NCI-H146 treated with DMSO at 0.1 percent for 48 hours (cell line): ENCODE measurements around the gene RGS11.
"Not testable (repeated sequence)": the region's sequence is repeated elsewhere in the genome, so short reads cannot be mapped to it uniquely, and the experiment has no call there.

Experiments
- DNase-seq: peaks from one replicate; lab custom pipeline; 2025; ENCODE audit not compliant: unreplicated experiment; lab: John Stamatoyannopoulos, UW

The RGS11 gene

DNA sequence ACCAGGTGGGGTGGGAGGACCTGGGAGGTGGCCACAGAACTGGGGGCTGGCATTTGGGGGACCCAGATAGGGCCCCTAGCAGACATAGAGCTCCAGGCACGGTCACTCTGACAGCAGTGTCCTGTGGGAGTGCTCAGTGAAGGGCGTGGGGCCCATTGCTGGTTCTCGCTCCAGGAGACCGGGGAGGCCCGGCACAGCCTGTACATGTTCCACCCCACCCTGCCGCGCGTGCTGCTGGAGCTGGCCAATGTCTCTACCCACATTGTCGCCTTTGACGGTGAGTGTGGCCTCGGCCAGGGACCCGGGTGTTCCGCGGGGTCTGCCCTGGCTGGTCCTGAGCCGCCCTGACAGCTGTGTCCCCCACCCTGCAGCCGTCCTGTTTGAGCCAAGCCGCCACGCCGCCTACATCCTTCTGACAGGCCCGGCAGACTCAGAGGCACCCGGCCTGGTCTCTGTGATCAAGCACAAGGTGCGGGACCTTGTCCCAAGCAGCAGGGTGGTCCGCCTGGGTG lies 11.2 kb downstream of the RGS11 start:
- no peak for DNase-seq

- DNase-seq, result no peak
Measured at GRCh38 chr16:263944-264343, 11.8 kb downstream of the RGS11 start.

GRCh38 chr16:263182-263774 lies 12.5 kb downstream of the RGS11 start:
- no peak for DNase-seq

GRCh38 chr16:262121-262745 lies 13.5 kb downstream of the RGS11 start:
- DNase-seq, result no peak

- DNase-seq, result no peak
Measured at GRCh38 chr16:261031-261691, 14.6 kb downstream of the RGS11 start.

- no peak for DNase-seq
Measured at GRCh38 chr16:260326-260725, 15.4 kb downstream of the RGS11 start.

DNA sequence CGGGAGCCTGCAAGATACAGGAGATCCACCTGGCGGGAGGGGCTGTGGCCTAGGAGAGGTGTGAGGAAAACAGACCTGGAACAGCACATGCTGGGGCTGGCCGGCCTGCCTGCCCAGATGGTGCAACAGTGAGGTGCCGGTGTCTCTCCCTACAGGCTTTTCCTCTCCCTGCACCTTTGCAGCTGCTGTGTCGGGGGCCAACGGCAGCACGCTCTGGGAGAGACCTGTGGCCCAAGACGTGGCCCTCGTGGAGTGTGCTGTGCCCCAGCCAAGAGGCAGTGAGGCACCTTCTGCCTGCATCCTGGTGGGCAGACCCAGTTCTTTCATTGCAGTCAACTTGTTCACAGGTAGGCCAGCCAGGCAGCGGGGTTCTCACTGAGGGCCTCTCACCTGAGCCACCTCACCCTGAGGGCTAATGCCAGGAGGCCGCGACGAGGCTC lies 15.9 kb downstream of the RGS11 start:
- DNase-seq, result no peak

DNA sequence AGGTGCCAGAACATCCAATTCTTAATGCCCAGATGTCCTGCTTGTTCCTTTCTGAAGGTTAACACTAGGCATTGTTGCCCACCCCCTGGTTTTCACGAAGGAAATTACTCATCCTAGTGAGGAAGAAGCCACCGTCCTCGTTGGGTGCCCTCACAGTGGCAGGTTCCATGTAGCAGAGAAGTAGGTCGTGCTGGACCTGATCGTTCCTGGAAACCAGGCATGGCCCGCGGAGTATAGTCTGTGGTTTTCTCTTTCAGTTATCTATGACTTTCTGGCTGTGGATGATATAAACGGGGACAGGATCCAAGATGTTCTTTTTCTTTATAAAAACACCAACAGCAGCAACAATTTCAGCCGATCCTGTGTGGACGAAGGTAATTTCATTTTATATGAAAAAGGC lies 16.5 kb downstream of the RGS11 start:
- no peak for DNase-seq

- not testable (repeated sequence) for DNase-seq
Measured at GRCh38 chr16:258091-258490, 17.7 kb downstream of the RGS11 start.

DNA sequence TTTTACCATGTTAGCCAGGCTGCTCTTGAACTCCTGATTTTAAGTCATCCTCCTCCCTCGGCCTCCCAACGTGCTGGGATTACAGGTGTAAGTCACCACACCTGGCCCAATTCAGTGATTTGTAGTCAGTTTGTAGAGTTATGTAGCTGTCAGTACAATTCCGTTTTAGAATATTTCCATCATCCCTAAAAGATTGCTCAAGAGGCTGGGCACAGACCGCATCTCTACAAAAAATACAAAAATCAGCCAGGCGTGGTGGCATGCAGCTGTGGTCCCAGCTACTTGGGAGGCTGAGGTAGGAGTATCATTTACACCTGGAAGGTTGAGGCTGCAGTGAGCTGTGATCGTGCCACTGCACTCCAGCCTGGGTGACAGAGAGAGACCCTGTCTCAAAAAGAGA lies 20.6 kb downstream of the RGS11 start:
- DNase-seq, result no peak

GRCh38 chr16:254461-254860 lies 21.3 kb downstream of the RGS11 start:
- no peak for DNase-seq

DNA sequence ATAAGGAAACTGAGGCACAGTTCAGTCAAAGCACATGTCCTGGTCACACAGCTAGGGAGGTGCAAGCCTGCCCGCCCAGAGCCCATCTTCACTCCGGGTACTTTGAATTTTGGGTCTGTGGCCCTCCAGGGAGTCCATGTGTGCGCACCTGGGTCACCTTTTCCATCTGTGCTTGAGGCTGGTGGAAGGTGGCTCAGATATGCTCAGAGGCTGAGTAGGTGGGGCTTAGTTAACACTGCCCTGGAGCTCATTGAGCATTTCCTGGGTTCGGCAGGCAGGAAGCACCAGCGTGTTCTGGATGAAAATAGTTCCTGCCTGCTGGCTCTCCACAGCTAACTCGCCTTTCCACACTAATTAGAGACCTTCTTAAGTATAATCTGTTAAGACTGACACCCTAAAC lies 21.9 kb downstream of the RGS11 start:
- DNase-seq, result no peak

- DNase-seq, result no peak
Measured at GRCh38 chr16:252366-253337, 23.1 kb downstream of the RGS11 start.

- no peak for DNase-seq
Measured at GRCh38 chr16:249431-249830, 26.3 kb downstream of the RGS11 start.

DNA sequence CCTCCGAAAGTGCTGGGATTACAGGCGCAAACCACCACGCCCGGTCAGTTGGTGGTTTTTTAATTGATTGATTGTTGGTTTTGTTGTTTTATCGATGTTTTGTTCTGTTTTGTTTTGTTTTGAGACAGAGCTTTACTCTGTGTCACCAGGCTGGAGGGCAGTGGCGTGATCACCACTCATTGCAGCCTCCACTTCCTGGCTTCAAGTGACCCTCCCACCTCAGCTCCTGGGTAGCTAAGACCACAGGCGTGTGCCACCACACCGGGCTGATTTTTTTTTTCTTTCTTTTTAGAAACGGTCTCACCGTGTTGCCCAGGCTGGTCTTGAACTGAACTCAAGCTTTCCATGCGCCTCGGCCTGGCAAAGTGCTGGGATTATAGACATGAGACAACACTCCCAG lies 28.7 kb downstream of the RGS11 start:
- no peak for DNase-seq

DNA sequence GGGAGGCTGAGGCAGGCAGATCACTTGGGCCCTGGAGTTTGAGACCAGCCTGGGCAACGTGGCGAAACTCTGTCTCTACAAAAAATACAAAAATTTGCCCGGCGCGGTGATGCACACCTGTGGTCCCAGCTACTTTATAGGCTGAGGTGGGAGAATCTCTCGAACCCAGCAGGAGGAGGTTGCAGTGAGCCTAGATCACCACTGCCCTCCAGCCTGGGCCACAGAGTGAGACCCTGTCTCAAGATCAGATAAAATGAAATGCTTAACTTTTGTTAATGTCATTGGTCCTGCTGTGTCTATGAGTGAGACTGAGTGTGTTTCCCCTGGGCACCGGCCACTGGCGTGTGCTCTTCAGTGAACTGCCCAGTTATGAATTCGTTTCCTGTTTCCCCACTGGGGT lies 30.6 kb downstream of the RGS11 start:
- no peak for DNase-seq

DNA sequence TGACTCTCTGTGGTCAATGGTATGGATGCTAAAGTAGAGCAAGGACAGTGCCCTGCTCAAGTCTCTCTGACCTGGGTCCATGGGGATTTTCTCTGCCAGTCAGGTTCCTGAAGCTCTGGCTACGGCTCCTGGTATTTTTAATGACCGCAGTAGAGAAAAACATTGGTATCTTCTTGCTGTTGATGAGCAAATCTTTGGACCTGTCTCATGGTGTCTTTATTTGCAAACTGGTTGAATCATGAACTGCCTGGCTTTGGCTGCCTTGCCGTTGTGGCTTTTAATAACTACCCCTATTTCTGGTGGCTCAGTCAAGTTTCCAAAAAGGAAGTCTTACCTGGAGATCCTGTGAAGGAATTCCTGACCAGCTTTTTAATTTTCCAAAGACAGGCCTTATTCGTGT lies 32.4 kb downstream of the RGS11 start:
- DNase-seq, result no peak

- DNase-seq, result no peak
Measured at GRCh38 chr16:242281-242680, 33.5 kb downstream of the RGS11 start.

DNA sequence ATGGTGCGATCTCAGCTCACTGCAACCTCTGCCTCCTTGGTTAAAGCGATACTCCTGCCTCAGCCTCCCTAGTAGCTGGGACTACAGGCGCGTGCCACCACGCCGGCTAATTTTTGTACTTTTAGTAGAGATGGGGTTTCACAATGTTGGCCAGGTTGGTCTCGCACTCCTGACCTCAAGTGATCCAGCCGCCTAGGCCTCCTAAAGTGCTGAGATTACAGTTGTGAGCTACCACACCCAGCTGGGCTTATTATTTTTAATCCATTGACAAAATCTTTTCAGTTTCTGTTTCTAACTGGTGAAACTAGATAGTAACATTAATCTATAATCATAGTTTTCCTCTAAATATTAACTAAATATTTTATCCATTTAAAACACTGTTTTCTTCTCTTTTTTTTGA lies 35.2 kb downstream of the RGS11 start:
- DNase-seq, result no peak

- no peak for DNase-seq
Measured at GRCh38 chr16:239948-240277, 35.8 kb downstream of the RGS11 start.
